Caco-2 (cell line): Measurements from ENCODE around the gene EXOC6B. TPM values are rescaled to one million over a fixed set of nuclear protein-coding genes. Genes with fewer than 3 reads are reported as not detected.
A peak's percentile ranks its signal among the peaks of the same experiment; 100 is the strongest.

Source experiments
- BruUV-seq: library from RNA; stranded (reverse); fragments of 400-500 nt; replicated peaks from 2 replicates; lab custom pipeline; 2021; lab: Mats Ljungman, UMichigan
- CTCF ChIA-PET: fragments of 300-600 bp; sonication (Branson Sonifier 250); formaldehyde crosslinking; loops from one replicate; lab custom pipeline; 2022; ENCODE audit warnings: antibody characterized with exemption; lab: Charles Lee
- POLR2A ChIA-PET: fragments of 300-600 bp; sonication (Branson Sonifier 250); formaldehyde crosslinking; loops from one replicate; lab custom pipeline; 2022; ENCODE audit warnings: antibody characterized with exemption; lab: Charles Lee
- DNase-seq, 2 experiments: peaks; one replicate each; pipeline versions ENCODE4 v3.0.0 to v3.0.0-alpha.2; 2020 to 2022
- H3K27me3 ChIP-seq: replicated peaks from 2 replicates; pipeline ENCODE4 v1.6.0; 2011; ENCODE audit warnings: low read length; ENCODE audit not compliant: control insufficient read depth, insufficient read depth
- H3K36me3 ChIP-seq: 2 replicates; pipeline ENCODE4 v1.5.1; 2011; ENCODE audit warnings: low read length; ENCODE audit not compliant: control insufficient read depth, insufficient read depth
- H3K4me1 ChIP-seq: fragments of 250-450 bp; sonication (Bioruptor Pico); 2 replicates; pipeline ENCODE4 v1.5.1; 2020; ENCODE audit warnings: mild to moderate bottlenecking
- H3K4me3 ChIP-seq: 2 replicates; pipeline ENCODE4 v1.5.1; 2011; ENCODE audit warnings: low read depth, mild to moderate bottlenecking, control low read depth, low read length
- H3K9me3 ChIP-seq: fragments of 250-450 bp; sonication (Bioruptor Pico); 2 replicates; pipeline ENCODE4 v1.5.1; 2020; ENCODE audit warnings: mild to moderate bottlenecking, moderate library complexity
- H3K27ac Mint-ChIP-seq: one replicate; pipeline ENCODE4 v1.8.0; 2022; ENCODE audit warnings: mixed read lengths; ENCODE audit not compliant: unreplicated experiment
- H3K27me3 Mint-ChIP-seq: one replicate; pipeline ENCODE4 v1.8.0; 2022; ENCODE audit warnings: mixed read lengths; ENCODE audit not compliant: insufficient read depth, unreplicated experiment
- H3K36me3 Mint-ChIP-seq: one replicate; pipeline ENCODE4 v1.8.0; 2022; ENCODE audit warnings: mild to moderate bottlenecking, mixed read lengths; ENCODE audit not compliant: insufficient read depth, unreplicated experiment
- H3K4me1 Mint-ChIP-seq: one replicate; pipeline ENCODE4 v1.8.0; 2022; ENCODE audit warnings: low read depth, mixed read lengths; ENCODE audit not compliant: unreplicated experiment
- H3K4me3 Mint-ChIP-seq: one replicate; pipeline ENCODE4 v1.8.0; 2022; ENCODE audit warnings: mild to moderate bottlenecking, moderate library complexity, mixed read lengths; ENCODE audit not compliant: unreplicated experiment
- H3K9me3 Mint-ChIP-seq: one replicate; pipeline ENCODE4 v1.8.0; 2022; ENCODE audit warnings: mixed read lengths; ENCODE audit not compliant: unreplicated experiment
- intact Hi-C: fragments of 100-400 bp; cut with micrococcal nuclease; formaldehyde crosslinking; loops from one replicate; pipeline ENCODE4 v1.10.0; 2022; ENCODE audit not compliant: unreplicated experiment
- total RNA-seq: library from RNA; stranded (reverse); gene quantifications from 2 replicates; pipeline ENCODE4 v1.2.3, GENCODE V29; 2022
- TF ChIP-seq, protein P1 (sequence below), 2 experiments: fragments of 200-600 bp in 1 of 2; IDR thresholded peaks; 1 replicate in 1 of 2; 2 replicates in 1 of 2; pipeline versions ENCODE4 v1.5.1 to v1.8.0; 2011 to 2022; ENCODE audit warnings: antibody characterized with exemption in 1 of 2, control low read depth in 1 of 2, inconsistent platforms in 1 of 2, low read depth in 1 of 2, low read length in 1 of 2, mild to moderate bottlenecking in 1 of 2, moderate library complexity in 1 of 2; ENCODE audit not compliant: insufficient read depth in 1 of 2, severe bottlenecking in 1 of 2, unreplicated experiment in 1 of 2

EXOC6B gene
- total RNA-seq, 1 experiment from 2014 or later: 36.1 TPM

GRCh38 chr2:72148837-72149555 lies 676.8 kb downstream of the EXOC6B start:
- ChIA-PET CTCF (interaction anchor here (1.8 to 5.0 kb wide), 2 partner anchors 225 to 228 kb away, joined by 3 to 82 read pairs; no protein-coding TSS in a partner anchor), POLR2A (interaction anchor here (0.7 kb wide), 1 partner anchor 64 kb away, joined by 7 read pairs; no protein-coding TSS in a partner anchor)
- no peaks in the 10 kb centered on the region for H3K36me3 Mint-ChIP-seq
- peaks cover 16% of the 10 kb centered on the region for H3K27me3 ChIP-seq
- no peaks in the 10 kb centered on the region for H3K36me3 ChIP-seq
- H3K4me1 Mint-ChIP-seq: peaks cover 8% of the 10 kb centered on the region
- intact Hi-C loops: no loop called here
- DNase-seq: peak; percentile 38 to 40
- H3K4me1 ChIP-seq: peaks cover 44% of the 10 kb centered on the region
- TF ChIP-seq, protein P1, sequence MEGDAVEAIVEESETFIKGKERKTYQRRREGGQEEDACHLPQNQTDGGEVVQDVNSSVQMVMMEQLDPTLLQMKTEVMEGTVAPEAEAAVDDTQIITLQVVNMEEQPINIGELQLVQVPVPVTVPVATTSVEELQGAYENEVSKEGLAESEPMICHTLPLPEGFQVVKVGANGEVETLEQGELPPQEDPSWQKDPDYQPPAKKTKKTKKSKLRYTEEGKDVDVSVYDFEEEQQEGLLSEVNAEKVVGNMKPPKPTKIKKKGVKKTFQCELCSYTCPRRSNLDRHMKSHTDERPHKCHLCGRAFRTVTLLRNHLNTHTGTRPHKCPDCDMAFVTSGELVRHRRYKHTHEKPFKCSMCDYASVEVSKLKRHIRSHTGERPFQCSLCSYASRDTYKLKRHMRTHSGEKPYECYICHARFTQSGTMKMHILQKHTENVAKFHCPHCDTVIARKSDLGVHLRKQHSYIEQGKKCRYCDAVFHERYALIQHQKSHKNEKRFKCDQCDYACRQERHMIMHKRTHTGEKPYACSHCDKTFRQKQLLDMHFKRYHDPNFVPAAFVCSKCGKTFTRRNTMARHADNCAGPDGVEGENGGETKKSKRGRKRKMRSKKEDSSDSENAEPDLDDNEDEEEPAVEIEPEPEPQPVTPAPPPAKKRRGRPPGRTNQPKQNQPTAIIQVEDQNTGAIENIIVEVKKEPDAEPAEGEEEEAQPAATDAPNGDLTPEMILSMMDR (IDR thresholded peaks at IDR 0.05; ENCODE audit: insufficient read depth in 1 of 2, low read depth in 1 of 2, low read length in 1 of 2, severe bottlenecking in 1 of 2, unreplicated experiment in 1 of 2): no peak
- no peak overlapping the region for H3K27ac Mint-ChIP-seq
- peak overlapping the region; percentile 65 for H3K4me3 Mint-ChIP-seq
- H3K9me3 ChIP-seq: peaks cover 6% of the 10 kb centered on the region
- H3K9me3 Mint-ChIP-seq: no peaks in the 10 kb centered on the region
- H3K27me3 Mint-ChIP-seq: peaks cover 28% of the 10 kb centered on the region
- no TSS peak for BruUV-seq
- peak overlapping the region; percentile 45 for H3K4me3 ChIP-seq

DNA sequence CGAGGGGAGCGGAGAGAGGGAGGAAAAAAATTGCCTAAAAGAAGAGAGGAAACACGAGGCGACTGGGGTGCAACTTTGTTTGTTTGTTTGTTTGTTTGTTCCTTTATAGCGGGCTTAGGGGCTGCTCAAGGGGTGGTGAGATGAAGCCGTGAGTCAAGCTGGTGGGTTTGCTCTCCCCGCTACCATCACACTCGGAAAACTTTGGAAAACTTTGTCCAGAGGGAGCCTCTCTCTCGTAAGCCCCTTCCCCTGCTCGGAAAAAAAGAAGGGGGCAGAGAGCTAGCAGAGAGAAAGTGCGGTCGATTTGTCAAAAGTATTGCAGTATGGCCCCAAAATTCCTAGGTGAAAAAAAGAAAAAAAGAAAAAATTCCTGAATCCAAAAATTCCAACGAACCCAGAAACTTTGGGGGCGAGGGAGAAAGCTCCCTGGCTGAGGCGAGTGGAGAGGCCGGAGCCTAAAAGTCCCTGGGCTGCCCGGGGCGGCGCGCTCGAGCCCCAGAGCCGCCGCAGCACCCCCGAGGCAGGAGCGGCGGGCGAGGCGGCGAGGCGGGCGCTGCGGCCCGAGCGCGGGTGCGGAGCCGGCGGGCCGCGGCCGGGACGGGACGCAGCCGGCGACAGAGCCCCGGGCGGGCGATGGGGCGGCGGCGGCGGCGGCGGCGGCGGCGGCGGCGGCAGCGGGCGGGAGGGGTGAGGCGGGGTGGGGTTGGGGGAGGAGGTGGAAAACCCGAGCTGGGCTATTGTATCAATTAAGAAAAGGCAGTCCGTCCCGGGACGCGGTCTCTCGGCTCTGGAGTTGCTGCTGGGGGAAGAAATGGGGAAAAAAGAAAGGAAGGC lies 677.6 kb downstream of the EXOC6B start:
- H3K36me3 ChIP-seq: no peaks in the 10 kb centered on the region
- H3K4me1 ChIP-seq: peaks cover 44% of the 10 kb centered on the region
- ChIA-PET CTCF (interaction anchor here (1.8 to 5.0 kb wide), 2 partner anchors 224 to 227 kb away, joined by 3 to 82 read pairs; no protein-coding TSS in a partner anchor), POLR2A (no interaction called here)
- TF ChIP-seq, protein P1 (IDR thresholded peaks at IDR 0.05; ENCODE audit: insufficient read depth in 1 of 2, low read depth in 1 of 2, low read length in 1 of 2, severe bottlenecking in 1 of 2, unreplicated experiment in 1 of 2): no peak
- Mint-ChIP-seq H3K4me1 (peaks cover 8% of the 10 kb centered on the region), H3K9me3 (no peaks in the 10 kb centered on the region), H3K27ac (no peak overlapping the region), H3K4me3 (peak overlapping the region; percentile 65), H3K36me3 (no peaks in the 10 kb centered on the region), H3K27me3 (peaks cover 28% of the 10 kb centered on the region)
- peaks cover 16% of the 10 kb centered on the region for H3K27me3 ChIP-seq
- intact Hi-C loops: no loop called here
- DNase-seq: no peak
- H3K9me3 ChIP-seq: peaks cover 6% of the 10 kb centered on the region
- H3K4me3 ChIP-seq: peak overlapping the region; percentile 39
- BruUV-seq: no TSS peak

DNA sequence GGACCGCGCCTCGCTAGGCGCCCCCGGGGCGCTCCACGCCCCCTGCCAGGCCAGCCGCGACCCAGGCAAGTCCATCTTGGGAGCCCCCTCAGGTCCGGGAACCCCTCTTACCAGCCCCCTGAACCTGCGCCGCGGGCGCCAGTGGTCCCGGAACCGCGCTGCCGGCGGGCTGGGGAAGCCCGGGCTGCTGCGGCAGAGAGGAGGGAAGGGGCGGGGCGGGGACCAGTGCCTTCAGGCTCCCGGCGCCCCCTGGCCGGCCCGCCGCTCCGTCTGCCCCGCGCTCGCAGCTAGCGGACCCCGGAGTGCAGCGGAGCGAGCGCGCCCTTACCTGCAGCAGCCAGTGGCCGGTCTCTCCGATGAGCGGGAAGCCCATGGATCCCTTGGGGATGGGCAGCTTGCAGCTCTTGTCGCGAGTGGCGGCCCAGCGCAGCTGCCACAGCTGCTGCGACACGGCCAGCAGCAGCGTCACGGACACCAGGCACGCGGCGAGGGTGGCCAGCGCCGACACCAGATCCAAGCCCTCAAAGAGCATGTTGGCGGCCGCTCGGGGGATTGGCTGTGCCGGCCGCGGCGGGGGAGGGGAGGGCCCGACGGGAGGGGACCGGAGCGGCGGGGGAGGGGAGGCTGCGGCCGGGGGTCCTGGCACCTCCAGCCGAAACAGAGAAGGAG lies 678.4 kb downstream of the EXOC6B start, which contains the start of gene CYP26B1:
Gene CYP26B1, minus strand, starts transcription at position 560 of the 669 bp plus-strand sequence. Its CDS starts 28 bp downstream, at position 532.
- Mint-ChIP-seq H3K27me3 (peaks cover 28% of the 10 kb centered on the region), H3K4me1 (peaks cover 8% of the 10 kb centered on the region), H3K4me3 (peak within 1 kb of the TSS; percentile 92), H3K36me3 (no peaks in the 10 kb centered on the region), H3K9me3 (no peaks in the 10 kb centered on the region), H3K27ac (no peak within 1 kb of the TSS)
- Histone ChIP-seq H3K4me3 (peak within 1 kb of the TSS; percentile 39), H3K9me3 (peaks cover 6% of the 10 kb centered on the region), H3K4me1 (peaks cover 44% of the 10 kb centered on the region), H3K36me3 (no peaks in the 10 kb centered on the region), H3K27me3 (peaks cover 16% of the 10 kb centered on the region)
- intact Hi-C loops: no loop called here
- CTCF ChIA-PET: interaction anchor here (0.6 kb wide), 1 partner anchor 27 kb away, joined by 4 read pairs; no protein-coding TSS in a partner anchor
- DNase-seq: peak in 1 of 2 experiments; percentile 31
- no TSS peak for BruUV-seq
- TF ChIP-seq, protein P1 (IDR thresholded peaks at IDR 0.05; ENCODE audit: insufficient read depth in 1 of 2, low read depth in 1 of 2, low read length in 1 of 2, severe bottlenecking in 1 of 2, unreplicated experiment in 1 of 2): no peak
- POLR2A ChIA-PET: no interaction called here
